B cell (primary cell): ENCODE measurements around the gene FRMD8. TPM values are rescaled to one million over a fixed set of nuclear protein-coding genes. Genes with fewer than 3 reads are reported as not detected.

Source experiments
- ATAC-seq: fragments of 200-7000 bp; cut with Tn5 transposase; one replicate; pipeline ENCODE4 v1.10.0; 2021; ENCODE audit warnings: low read depth, mild to moderate bottlenecking, moderate number of reproducible peaks, moderate library complexity
- CTCF ChIA-PET: fragments of 350-600 bp; sonication (Branson Sonifier 250); formaldehyde crosslinking; loops from one replicate; lab custom pipeline; 2021; ENCODE audit warnings: antibody characterized with exemption, inconsistent platforms; lab: Charles Lee
- POLR2A ChIA-PET: fragments of 350-600 bp; sonication (Branson Sonifier 250); formaldehyde crosslinking; loops from one replicate; lab custom pipeline; 2021; ENCODE audit warnings: antibody characterized with exemption; lab: Charles Lee
- DNase-seq: peaks from one replicate; pipeline ENCODE4 v3.0.0; 2013
- H2AFZ ChIP-seq: 2 replicates; pipeline ENCODE4 v1.6.1; 2012; ENCODE audit warnings: mild to moderate bottlenecking, low read depth, low read length; ENCODE audit not compliant: insufficient read depth, poor library complexity, severe bottlenecking
- H3K27ac ChIP-seq, 2 donors: 1 replicate in 1 of 2; 2 replicates in 1 of 2; pipeline ENCODE4 v1.5.1; 2012 to 2013; ENCODE audit warnings: low read length in 2 of 2, mild to moderate bottlenecking in 2 of 2, moderate library complexity in 1 of 2
- H3K27me3 ChIP-seq, 4 experiments: fragments of 200-600 bp in 1 of 4; sonication (generic) in 1 of 4; replicated peaks in 1 of 4; 1 replicate in 2 of 4; 2 replicates in 2 of 4; pipeline versions ENCODE4 v1.6.1 to v1.7.0; 2013 to 2016; ENCODE audit warnings: low read length in 3 of 4, mild to moderate bottlenecking in 2 of 4, mixed read lengths in 1 of 4, moderate library complexity in 1 of 4; ENCODE audit not compliant: insufficient read depth in 4 of 4, control insufficient read depth in 3 of 4; ENCODE audit errors: control extremely low read depth in 1 of 4
- H3K36me3 ChIP-seq, 2 experiments: replicated peaks in 1 of 2; 1 replicate in 1 of 2; 2 replicates in 1 of 2; pipeline versions ENCODE4 v1.6.1 to v1.7.1; 2013; ENCODE audit warnings: low read length in 1 of 2; ENCODE audit not compliant: insufficient read depth in 2 of 2, control insufficient read depth in 1 of 2; ENCODE audit errors: control extremely low read depth in 1 of 2, extremely low read depth in 1 of 2
- H3K4me1 ChIP-seq, 2 donors: fragments of 200-600 bp in 1 of 2; sonication (generic) in 1 of 2; 1 replicate in 1 of 2; 2 replicates in 1 of 2; pipeline versions ENCODE4 v1.5.1 to v1.6.1; 2013 to 2017; ENCODE audit warnings: low read length in 2 of 2; ENCODE audit not compliant: control insufficient read depth in 2 of 2, insufficient read depth in 2 of 2
- H3K4me2 ChIP-seq: replicated peaks from 2 replicates; pipeline ENCODE3; 2012; ENCODE audit warnings: mild to moderate bottlenecking, low read depth, low read length; ENCODE audit not compliant: poor library complexity, severe bottlenecking
- H3K4me3 ChIP-seq, 5 experiments: fragments of 200-600 bp in 1 of 5; sonication (generic) in 1 of 5; 1 replicate in 3 of 5; 2 replicates in 2 of 5; pipeline versions ENCODE4 v1.5.1 to v1.7.0; 2011 to 2016; ENCODE audit warnings: low read length in 4 of 5, mild to moderate bottlenecking in 4 of 5, low read depth in 2 of 5, control low read depth in 1 of 5, moderate library complexity in 1 of 5; ENCODE audit not compliant: insufficient read depth in 1 of 5; ENCODE audit errors: control extremely low read depth in 1 of 5, extremely low read depth in 1 of 5
- H3K79me2 ChIP-seq: fragments of 200-600 bp; sonication (generic); one replicate; pipeline ENCODE4 v1.6.0; 2016; ENCODE audit warnings: low read length; ENCODE audit not compliant: control insufficient read depth, insufficient read depth
- H3K9ac ChIP-seq: fragments of 200-600 bp; sonication (generic); 2 replicates; pipeline ENCODE4 v1.6.1; 2017; ENCODE audit warnings: mild to moderate bottlenecking, low read length, moderate library complexity
- H3K9me3 ChIP-seq, 3 donors: one replicate each; pipeline versions ENCODE4 v1.6.1 to v1.7.1; 2013; ENCODE audit warnings: low read length in 2 of 3; ENCODE audit not compliant: control insufficient read depth in 2 of 3, insufficient read depth in 1 of 3; ENCODE audit errors: control extremely low read depth in 1 of 3
- H4K20me1 ChIP-seq: 2 replicates; pipeline ENCODE4 v1.6.0; 2012; ENCODE audit warnings: mild to moderate bottlenecking, low read length; ENCODE audit not compliant: insufficient read depth, control insufficient read depth, poor library complexity, severe bottlenecking
- H3K27ac Mint-ChIP-seq: one replicate; pipeline ENCODE4 v1.8.0; 2021; ENCODE audit warnings: mixed read lengths
- H3K27me3 Mint-ChIP-seq: one replicate; pipeline ENCODE4 v1.8.0; 2021; ENCODE audit warnings: mixed read lengths
- H3K4me1 Mint-ChIP-seq: one replicate; pipeline ENCODE4 v1.8.0; 2021; ENCODE audit warnings: mixed read lengths
- H3K4me3 Mint-ChIP-seq: one replicate; pipeline ENCODE4 v1.8.0; 2021; ENCODE audit warnings: mixed read lengths
- H3K9me3 Mint-ChIP-seq: one replicate; pipeline ENCODE4 v1.8.0; 2022; ENCODE audit warnings: mixed read lengths; ENCODE audit not compliant: insufficient read depth
- EZH2 ChIP-seq: IDR thresholded peaks from 2 replicates; pipeline ENCODE4 v1.6.1; 2012; ENCODE audit warnings: borderline replicate concordance, low read depth, mild to moderate bottlenecking, moderate library complexity, low read length; ENCODE audit not compliant: insufficient read depth, poor library complexity, severe bottlenecking
- WGBS: methylation state at CpG from one replicate; pipeline ENCODE4 v1.1.5; 2013; ENCODE audit warnings: missing lambda C conversion rate; ENCODE audit not compliant: insufficient coverage; 5-methylcytosine and 5-hydroxymethylcytosine counted together
- intact Hi-C: fragments of 100-400 bp; cut with micrococcal nuclease; formaldehyde crosslinking; loops from one replicate; pipeline ENCODE4 v1.10.0; 2022
- polyA plus RNA-seq: library from polyadenylated mRNA; depleted of rRNA; stranded (reverse); fragments of >200 nt; gene quantifications from 2 replicates; pipeline ENCODE4 v1.2.3, GENCODE V29; 2012
- total RNA-seq, 2 donors: library from RNA; stranded (reverse); fragments of 120-200 nt in 1 of 2; gene quantifications; 1 replicate in 1 of 2; 2 replicates in 1 of 2; pipeline versions ENCODE4 v1.2.3 to v1.2.4, GENCODE V29; 2013 to 2022
- TF ChIP-seq, protein P1 (sequence below): fragments of 200-600 bp; IDR thresholded peaks from one replicate; pipeline ENCODE4 v1.8.0; 2022; ENCODE audit warnings: antibody characterized with exemption, mild to moderate bottlenecking

FRMD8 gene
- total and polyA plus RNA-seq, 2 donors (not counting 1 experiment from before 2014, with no cell fraction given): 44.3 to 73.6 TPM

GRCh38 chr11:65440831-65441499, 54.5 kb downstream of the FRMD8 start:
- H3K4me2 ChIP-seq: peak overlapping the region; percentile 60
- Mint-ChIP-seq H3K4me1 (peaks cover 62% of the 10 kb centered on the region), H3K9me3 (no peaks in the 10 kb centered on the region), H3K4me3 (peak overlapping the region; percentile 89), H3K27me3 (no peaks in the 10 kb centered on the region), H3K27ac (peak overlapping the region; percentile 98)
- peaks cover 26% of the 10 kb centered on the region for H3K79me2 ChIP-seq
- ATAC-seq (peak; percentile 40), DNase-seq (peak; percentile 81)
- peak overlapping the region; percentile 20 for H3K9ac ChIP-seq
- H3K27ac ChIP-seq: peak overlapping the region; percentile 59 to 79
- H3K4me3 ChIP-seq: peak overlapping the region in 3 of 5 experiments; percentile 24 to 48 (median 29)
- ChIA-PET CTCF (interaction anchor here (0.6 to 2.3 kb wide), 12 partner anchors 9 to 68 kb away, joined by 3 to 12 read pairs (median 4); partner anchors contain the start of gene SLC25A45), POLR2A (interaction anchor here (0.6 to 9.3 kb wide), 12 partner anchors 8 to 67 kb away, joined by 3 to 102 read pairs (median 5); partner anchors contain the start of genes MALAT1 and NEAT1)
- H3K9me3 ChIP-seq: no peaks in the 10 kb centered on the region
- TF ChIP-seq, protein P1, sequence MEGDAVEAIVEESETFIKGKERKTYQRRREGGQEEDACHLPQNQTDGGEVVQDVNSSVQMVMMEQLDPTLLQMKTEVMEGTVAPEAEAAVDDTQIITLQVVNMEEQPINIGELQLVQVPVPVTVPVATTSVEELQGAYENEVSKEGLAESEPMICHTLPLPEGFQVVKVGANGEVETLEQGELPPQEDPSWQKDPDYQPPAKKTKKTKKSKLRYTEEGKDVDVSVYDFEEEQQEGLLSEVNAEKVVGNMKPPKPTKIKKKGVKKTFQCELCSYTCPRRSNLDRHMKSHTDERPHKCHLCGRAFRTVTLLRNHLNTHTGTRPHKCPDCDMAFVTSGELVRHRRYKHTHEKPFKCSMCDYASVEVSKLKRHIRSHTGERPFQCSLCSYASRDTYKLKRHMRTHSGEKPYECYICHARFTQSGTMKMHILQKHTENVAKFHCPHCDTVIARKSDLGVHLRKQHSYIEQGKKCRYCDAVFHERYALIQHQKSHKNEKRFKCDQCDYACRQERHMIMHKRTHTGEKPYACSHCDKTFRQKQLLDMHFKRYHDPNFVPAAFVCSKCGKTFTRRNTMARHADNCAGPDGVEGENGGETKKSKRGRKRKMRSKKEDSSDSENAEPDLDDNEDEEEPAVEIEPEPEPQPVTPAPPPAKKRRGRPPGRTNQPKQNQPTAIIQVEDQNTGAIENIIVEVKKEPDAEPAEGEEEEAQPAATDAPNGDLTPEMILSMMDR: no peak
- no peak for TF ChIP-seq EZH2
- peaks cover 63 to 69% of the 10 kb centered on the region in 2 donors for H3K4me1 ChIP-seq
- peaks cover 0 to 16% of the 10 kb centered on the region in 2 experiments for H3K36me3 ChIP-seq
- H2AFZ ChIP-seq: no peak overlapping the region
- WGBS: 0% methylated on average over 3 of the region's 8 CpGs
- intact Hi-C loops: loop anchor here (1.0 kb wide), 4 partner anchors 10 to 31 kb away; no protein-coding TSS in a partner anchor
- H4K20me1 ChIP-seq: no peaks in the 10 kb centered on the region
- H3K27me3 ChIP-seq: no peaks in the 10 kb centered on the region
